HG02970 (cell line): ENCODE data around the gene SENP6.
"Not testable (repeated sequence)": the region's sequence is repeated elsewhere in the genome, so short reads cannot be mapped to it uniquely, and the experiment has no call there.

Source experiments
- ATAC-seq: cut with Tn5 transposase; IDR thresholded peaks from one replicate; pipeline ENCODE4 v1.9.1; 2021; ENCODE audit warnings: mild to moderate bottlenecking, moderate library complexity, moderate number of reproducible peaks; ENCODE audit not compliant: unreplicated experiment, low FRiP score

The SENP6 gene

GRCh38 chr6:75643173-75643572 is 41.5 kb downstream of the SENP6 start:
- no peak for ATAC-seq

DNA sequence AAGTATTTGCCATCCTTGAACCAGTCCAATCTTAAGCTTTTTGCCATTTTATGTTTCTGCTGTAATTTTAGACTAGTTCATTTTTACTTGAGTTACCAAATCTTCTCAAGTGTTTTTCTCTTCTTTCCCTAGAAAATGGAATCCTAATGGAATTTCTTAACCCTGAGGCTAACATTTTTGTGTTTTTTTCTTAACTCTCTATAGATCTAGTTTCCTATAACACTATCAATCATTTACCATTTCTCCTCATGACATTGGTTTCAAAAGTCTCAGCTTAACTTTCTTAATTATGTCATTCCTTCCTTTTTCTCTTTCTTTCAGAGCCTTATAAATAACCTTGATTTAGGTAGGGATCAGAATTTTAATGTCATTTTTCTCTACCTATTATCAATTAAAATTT is 54.8 kb downstream of the SENP6 start:
- ATAC-seq: no peak

GRCh38 chr6:75657327-75657726 is 55.6 kb downstream of the SENP6 start:
- no peak for ATAC-seq

DNA sequence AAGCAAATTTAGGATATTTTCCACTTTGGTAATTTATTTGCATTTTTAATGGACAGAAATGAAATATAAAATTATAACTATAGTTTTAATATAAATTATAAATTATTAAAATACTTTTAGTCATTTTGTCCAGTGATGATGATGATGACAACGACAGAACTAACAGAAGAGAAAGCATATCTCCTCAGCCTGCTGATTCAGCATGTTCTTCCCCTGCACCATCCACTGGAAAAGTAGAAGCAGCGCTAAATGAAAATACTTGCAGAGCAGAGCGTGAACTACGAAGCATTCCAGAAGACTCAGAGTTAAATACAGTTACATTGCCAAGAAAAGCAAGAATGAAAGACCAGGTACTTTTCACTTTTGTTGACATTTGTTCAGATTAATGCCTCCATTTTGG is 64.9 kb downstream of the SENP6 start:
- no peak for ATAC-seq

DNA sequence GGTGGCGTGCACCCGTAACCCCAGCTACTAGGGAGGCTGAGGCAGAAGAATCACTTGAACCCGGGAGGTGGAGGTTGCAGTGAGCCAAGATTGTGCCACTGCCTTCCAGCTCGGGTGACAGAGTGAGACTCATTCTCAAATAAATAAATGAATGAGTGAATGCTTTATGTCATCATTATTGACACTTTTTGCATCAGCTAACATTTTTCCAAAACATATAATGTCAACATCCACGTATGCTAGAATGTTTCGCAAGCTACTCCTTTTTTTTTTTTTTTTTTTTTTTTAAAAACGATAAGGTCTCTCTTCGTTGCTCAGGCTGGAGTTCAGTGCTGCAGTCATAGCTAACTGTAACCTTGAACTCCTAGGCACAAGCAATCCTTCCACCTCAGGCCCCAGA is 72.2 kb downstream of the SENP6 start:
- ATAC-seq: no peak

GRCh38 chr6:75676377-75676776 is 74.7 kb downstream of the SENP6 start:
- ATAC-seq: no peak

- not testable (repeated sequence) for ATAC-seq
Measured at GRCh38 chr6:75682548-75682947, 80.9 kb downstream of the SENP6 start.

- not testable (repeated sequence) for ATAC-seq
Measured at GRCh38 chr6:75683005-75683404, 81.3 kb downstream of the SENP6 start.

GRCh38 chr6:75687535-75687934 is 85.9 kb downstream of the SENP6 start:
- ATAC-seq: not testable (repeated sequence)

- ATAC-seq: not testable (repeated sequence)
Measured at GRCh38 chr6:75687937-75688336, 86.3 kb downstream of the SENP6 start.

- ATAC-seq: no peak
Measured at GRCh38 chr6:75689576-75689975, 87.9 kb downstream of the SENP6 start.

GRCh38 chr6:75691012-75691411 is 89.3 kb downstream of the SENP6 start:
- no peak for ATAC-seq

DNA sequence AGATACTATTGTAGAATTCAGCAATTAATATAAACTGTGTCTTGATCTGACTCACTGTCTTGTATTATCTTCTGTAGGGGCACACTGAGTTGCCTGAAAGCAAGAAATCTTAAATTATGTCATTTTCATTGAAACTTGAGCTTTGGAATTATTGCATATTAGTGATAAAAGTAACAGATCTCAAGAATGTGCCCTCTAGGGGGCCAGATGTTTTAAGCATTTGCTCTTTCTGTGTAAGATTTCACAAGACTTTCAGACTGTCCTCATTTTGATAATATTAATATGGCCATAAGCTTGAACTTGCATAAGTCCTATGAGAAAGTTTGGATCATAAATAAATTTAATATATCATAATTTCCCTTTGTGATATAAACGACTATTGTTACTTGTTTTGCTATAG is 91.9 kb downstream of the SENP6 start:
- ATAC-seq: no peak

DNA sequence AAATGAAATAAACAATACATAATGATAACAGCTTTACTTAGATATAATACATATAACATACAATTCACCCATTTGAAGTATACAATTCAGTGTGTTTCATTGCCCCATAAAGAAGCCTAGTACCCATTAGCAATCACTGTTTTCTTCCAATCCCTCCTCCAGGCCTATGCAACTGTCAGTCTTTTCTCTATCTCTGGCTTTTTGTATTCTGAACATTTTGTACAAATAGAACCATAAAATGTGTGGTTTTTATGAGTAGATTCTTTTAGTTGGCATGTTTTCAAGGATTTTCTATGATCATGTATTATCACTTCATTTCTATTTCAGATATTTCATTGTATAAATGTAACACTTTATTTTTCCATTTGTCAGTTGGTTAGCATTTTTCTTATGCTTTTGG is 92.7 kb downstream of the SENP6 start:
- no peak for ATAC-seq

DNA sequence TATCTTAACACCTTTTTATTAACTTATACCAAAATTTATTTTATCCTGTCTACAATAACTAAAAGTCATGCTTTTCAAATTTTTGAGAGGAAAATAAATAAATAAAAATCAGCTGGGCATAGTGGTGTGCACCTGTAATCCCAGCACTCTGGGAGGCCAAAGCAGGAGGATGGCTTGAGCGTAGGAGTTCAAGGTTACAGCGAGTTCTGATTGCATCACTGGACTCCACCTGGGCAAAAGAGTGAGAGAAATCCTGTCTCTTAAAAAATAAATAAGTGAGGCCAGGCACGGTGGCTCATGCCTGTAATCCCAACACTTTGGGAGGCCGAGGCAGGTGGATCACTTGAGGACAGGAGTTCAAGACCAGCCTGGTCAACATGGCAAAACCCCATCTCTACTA is 106.7 kb downstream of the SENP6 start:
- not testable (repeated sequence) for ATAC-seq

- ATAC-seq: no peak
Measured at GRCh38 chr6:75711173-75711572, 109.5 kb downstream of the SENP6 start.

GRCh38 chr6:75719133-75719532 is 117.5 kb downstream of the SENP6 start:
- no peak for ATAC-seq

- ATAC-seq: no peak
Measured at GRCh38 chr6:75723382-75723781, 121.7 kb downstream of the SENP6 start.

DNA sequence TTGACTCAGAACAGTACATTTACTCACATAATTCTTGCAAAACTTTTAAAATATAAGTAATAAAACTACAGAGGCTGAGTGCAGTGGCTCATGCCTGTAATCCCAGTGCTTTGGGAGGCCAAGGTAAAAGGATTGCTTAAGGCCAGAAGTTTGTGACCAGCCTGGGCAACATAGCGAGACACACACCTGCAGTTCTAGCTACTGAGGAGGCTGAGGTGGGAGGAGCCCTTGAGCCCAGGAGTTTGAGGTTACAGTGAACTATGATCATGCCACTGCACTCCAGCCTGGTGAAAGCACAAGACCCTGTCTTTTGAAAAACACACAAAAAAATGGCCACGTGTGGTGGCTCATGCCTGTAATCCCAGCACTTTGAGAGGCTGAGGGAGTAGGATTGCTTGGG is 125.5 kb downstream of the SENP6 start:
- ATAC-seq: no peak

DNA sequence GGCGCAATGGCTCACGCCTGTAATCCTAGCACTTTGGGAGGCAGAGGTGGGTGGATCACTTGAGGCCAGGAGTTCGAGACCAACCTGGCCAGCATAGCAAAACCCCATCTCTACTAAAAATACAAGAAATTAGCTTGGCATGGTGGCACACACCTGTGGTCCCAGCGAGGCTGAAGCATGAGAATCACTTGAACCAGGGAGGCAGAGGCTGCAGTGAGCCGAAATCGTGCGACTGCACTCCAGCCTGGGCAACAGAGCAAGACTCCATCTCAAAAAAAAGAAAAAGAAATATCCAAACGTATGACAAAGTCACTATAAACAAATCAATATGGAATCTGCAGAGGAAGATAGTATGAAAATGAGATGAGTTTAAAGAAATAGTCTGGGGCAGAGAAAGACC is 129.3 kb downstream of the SENP6 start:
- not testable (repeated sequence) for ATAC-seq

DNA sequence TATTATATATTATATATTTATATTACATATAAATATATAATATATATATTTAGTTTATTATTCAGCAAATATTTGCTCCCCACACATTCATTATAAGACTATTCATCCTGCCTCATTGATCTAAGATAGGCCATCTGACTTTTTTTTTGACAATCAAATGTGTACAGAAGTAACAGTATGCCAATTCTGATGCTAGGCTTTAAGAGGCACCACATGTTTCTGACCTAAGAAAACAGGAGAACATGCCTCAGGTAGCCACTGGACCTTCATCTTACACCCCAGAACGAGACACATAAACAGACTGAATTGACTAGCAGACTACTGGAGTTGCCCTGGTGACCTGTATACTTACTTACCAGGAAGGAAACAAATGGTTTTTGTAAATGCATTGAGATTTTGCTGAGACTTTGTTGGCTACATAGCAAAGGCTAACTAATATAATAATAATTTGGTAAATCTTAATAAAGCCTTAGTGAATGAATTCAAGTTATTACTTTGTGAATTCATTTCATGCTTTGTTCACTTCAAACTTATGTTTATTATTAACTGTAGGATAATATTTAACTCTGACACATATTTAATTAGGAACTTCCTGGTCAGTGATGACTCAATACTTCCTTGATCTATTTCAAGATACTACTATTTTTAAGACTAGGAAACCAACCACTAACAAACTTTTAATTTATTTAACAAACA is 134.0 kb downstream of the SENP6 start:
- peak; percentile 76 for ATAC-seq

GRCh38 chr6:75743971-75744370 is 142.3 kb downstream of the SENP6 start:
- no peak for ATAC-seq

GRCh38 chr6:75745404-75745803 is 143.7 kb downstream of the SENP6 start:
- ATAC-seq: no peak
